K562 (cell line): ENCODE results near the gene LRP1B. TPM values are rescaled to one million over a fixed set of nuclear protein-coding genes. Genes with fewer than 3 reads are reported as not detected.

Experiments used
- ATAC-seq: fragments of 200-7000 bp; cut with Tn5 transposase; 3 replicates; pipeline ENCODE4 v1.9.1; 2020; ENCODE audit warnings: moderate library complexity
- BruUV-seq: library from RNA; stranded (reverse); fragments of 400-500 nt; replicated peaks from 2 replicates; lab custom pipeline; 2021; lab: Mats Ljungman, UMichigan
- CTCF ChIA-PET: fragments of 300-600 bp; formaldehyde crosslinking; extraction: SDS; loops from one replicate; lab custom pipeline; 2021; ENCODE audit warnings: low intra/inter-chr PET ratio; lab: Yijun Ruan, JAX
- POLR2A ChIA-PET: fragments of 300-600, 350-650 bp; sonication (Branson Sonifier 250); formaldehyde crosslinking; extraction: SDS; loops from one replicate; lab custom pipeline; 2021; ENCODE audit warnings: antibody characterized with exemption, inconsistent platforms; lab: Yijun Ruan, JAX
- DNase-seq, 4 experiments: peaks; one replicate each; pipeline versions ENCODE4 v3.0.0 to v3.0.0-alpha.2; 2011 to 2018; ENCODE audit warnings: low spot score in 3 of 4, mixed read lengths in 3 of 4; ENCODE audit errors: extremely low read depth in 1 of 4
- FAIRE-seq: peaks from 2 replicates; lab custom pipeline; 2011; peaks lifted over from hg19 to GRCh38; lab: Jason Lieb, UNC
- H2AFZ ChIP-seq: 2 replicates; pipeline ENCODE4 v1.6.0; 2011; ENCODE audit warnings: low read depth, low read length, control low read depth, inconsistent platforms
- H3K27ac ChIP-seq: fragments of 200-600 bp; 3 replicates; pipeline ENCODE4 v1.8.0; 2011; ENCODE audit warnings: low read depth, mild to moderate bottlenecking, control low read depth, inconsistent platforms, low read length, moderate library complexity, mixed read lengths; ENCODE audit errors: extremely low read depth
- H3K27me3 ChIP-seq, 2 experiments: fragments of 300-600 bp in 1 of 2; 2 replicates in 1 of 2; 3 replicates in 1 of 2; pipeline versions ENCODE4 v1.6.0 to v1.8.0; 2011; ENCODE audit warnings: inconsistent platforms in 2 of 2, low read length in 2 of 2, mild to moderate bottlenecking in 1 of 2, mixed read lengths in 1 of 2, moderate library complexity in 1 of 2; ENCODE audit not compliant: control insufficient read depth in 2 of 2, insufficient read depth in 2 of 2
- H3K36me3 ChIP-seq: fragments of 300-600 bp; 3 replicates; pipeline ENCODE4 v1.8.0; 2011; ENCODE audit warnings: mild to moderate bottlenecking, low read length, inconsistent platforms; ENCODE audit not compliant: control insufficient read depth, insufficient read depth
- H3K4me1 ChIP-seq, 2 experiments: fragments of 200-600 bp in 1 of 2; replicated peaks in 1 of 2; 2 replicates in 1 of 2; 3 replicates in 1 of 2; pipeline versions ENCODE4 v1.5.1 to v1.8.0; 2011; ENCODE audit warnings: inconsistent platforms in 2 of 2, low read length in 2 of 2, mild to moderate bottlenecking in 1 of 2, mixed read lengths in 1 of 2, moderate library complexity in 1 of 2; ENCODE audit not compliant: control insufficient read depth in 2 of 2, insufficient read depth in 2 of 2
- H3K4me2 ChIP-seq: 2 replicates; pipeline ENCODE4 v1.6.1; 2011; ENCODE audit warnings: low read length, control low read depth, inconsistent platforms, mixed read lengths; ENCODE audit not compliant: insufficient read depth
- H3K4me3 ChIP-seq: fragments of 200-600 bp; sonication (generic), shearing (Covaris generic); 2 replicates; pipeline ENCODE4 v1.5.1; 2016; ENCODE audit warnings: control low read depth, inconsistent platforms
- H3K79me2 ChIP-seq: fragments of 200-600 bp; 3 replicates; pipeline ENCODE4 v1.8.0; 2011; ENCODE audit warnings: low read length, inconsistent platforms; ENCODE audit not compliant: control insufficient read depth, insufficient read depth
- H3K9ac ChIP-seq, 2 experiments: 2 replicates each; pipeline versions ENCODE4 v1.6.0 to v1.6.1; 2011; ENCODE audit warnings: low read depth in 2 of 2, low read length in 2 of 2, control low read depth in 1 of 2, inconsistent platforms in 1 of 2, mild to moderate bottlenecking in 1 of 2, mixed read lengths in 1 of 2; ENCODE audit not compliant: insufficient read depth in 1 of 2
- H3K9me1 ChIP-seq: one replicate; pipeline ENCODE4 v1.6.0; 2011; ENCODE audit warnings: inconsistent platforms, mild to moderate bottlenecking, low read length, moderate library complexity; ENCODE audit not compliant: control insufficient read depth, insufficient read depth
- H3K9me3 ChIP-seq: replicated peaks from 2 replicates; pipeline ENCODE4 v1.5.1; 2011; ENCODE audit warnings: low read depth, low read length, inconsistent platforms; ENCODE audit not compliant: control insufficient read depth, insufficient read depth
- H4K20me1 ChIP-seq: replicated peaks from 2 replicates; pipeline ENCODE4 v1.6.1; 2011; ENCODE audit warnings: low read length, inconsistent platforms, mixed read lengths; ENCODE audit not compliant: control insufficient read depth, insufficient read depth
- ARID3B ChIP-seq: fragments of 250-450 bp; sonication (Bioruptor Pico); IDR thresholded peaks from 2 replicates; pipeline ENCODE4 v1.4.0; 2020; ENCODE audit warnings: borderline replicate concordance
- CBX8 ChIP-seq: fragments of 200-600 bp; sonication (generic); IDR thresholded peaks from 2 replicates; pipeline ENCODE4 v1.6.1; 2012; ENCODE audit warnings: borderline replicate concordance, mixed run types, low read depth, mild to moderate bottlenecking, moderate library complexity, mixed read lengths, low read length, control low read depth, inconsistent platforms; ENCODE audit not compliant: poor library complexity, severe bottlenecking; ENCODE audit errors: extremely low read depth
- CLOCK ChIP-seq: fragments of 250-450 bp; sonication (Bioruptor Pico); IDR thresholded peaks from 2 replicates; pipeline ENCODE4 v1.4.0; 2020; ENCODE audit warnings: mild to moderate bottlenecking, moderate library complexity, borderline replicate concordance
- RBM39 ChIP-seq: fragments of 200-400 bp; formaldehyde crosslinking; optimal IDR thresholded peaks from 2 replicates; pipeline ENCODE3; 2018; ENCODE audit warnings: low read depth, low read length
- RUNX1 ChIP-seq: sonication (generic); IDR thresholded peaks from 2 replicates; pipeline ENCODE4 v1.6.1; 2016; ENCODE audit warnings: antibody characterized with exemption, low read depth
- SLC30A9 ChIP-seq: fragments of 250-450 bp; sonication (Bioruptor Pico); IDR thresholded peaks from 2 replicates; pipeline ENCODE4 v1.8.0; 2022; ENCODE audit warnings: mild to moderate bottlenecking, moderate library complexity
- WGBS: fragments of 100-300 bp; shearing (Covaris generic); methylation state at CpG from one replicate; pipeline ENCODE4 v1.1.6; 2016; ENCODE audit warnings: low coverage, mixed read lengths; ENCODE audit not compliant: insufficient coverage; ENCODE audit errors: missing lambda C conversion rate; 5-methylcytosine and 5-hydroxymethylcytosine counted together
- in situ Hi-C: fragments of 300-500 bp; cut with MboI; formaldehyde crosslinking; loops from 4 replicates; pipeline ENCODE4 v1.15.0; 2018; ENCODE audit warnings: inconsistent platforms, mixed read lengths
- intact Hi-C: fragments of 100-400 bp; cut with micrococcal nuclease; formaldehyde crosslinking; loops from 2 replicates; pipeline ENCODE4 v1.14.2; 2022
- polyA plus RNA-seq, 8 experiments: library from polyadenylated mRNA; depleted of rRNA in 4 of 8; stranded (reverse) in 5 of 8; unstranded in 3 of 8; fragments of >200 nt; fragmentation: Nextera tagmentation in 2 of 8; fragmentation: Illumina TruSeq in 1 of 8; extraction: Ambion mirVana in 2 of 8; extraction: Trizol in 1 of 8; gene quantifications; 2 replicates each; pipeline versions ENCODE4 v1.2.1 to v1.2.3, GENCODE V29; 2011 to 2014; ENCODE audit warnings: inconsistent platforms in 1 of 8, missing spikeins in 1 of 8
- total RNA-seq, 7 experiments: library from RNA; depleted of rRNA in 6 of 7; stranded (reverse); fragments of >200 nt in 6 of 7; fragmentation: Illumina TruSeq in 2 of 7; extraction: Trizol in 2 of 7; gene quantifications; 2 replicates each; pipeline versions ENCODE4 v1.2.1 to v1.2.3, GENCODE V29; 2011 to 2021; ENCODE audit warnings: low replicate concordance in 1 of 7

Gene LRP1B
- total and polyA plus RNA-seq, 9 of the 15 experiments (the other 6 are each of a cell fraction or from before 2014, with no cell fraction given) = not detected

- CTCF ChIA-PET = no interaction called here
- intact Hi-C loops (no loop called here), in situ Hi-C loops (no loop called here)
- no peak overlapping the region for H3K4me3 ChIP-seq
- H2AFZ ChIP-seq = no peak overlapping the region
- no peaks in the 10 kb centered on the region for H4K20me1 ChIP-seq
- BruUV-seq = no TSS peak
- no peaks in the 10 kb centered on the region for H3K9me3 ChIP-seq
- ATAC-seq = no peak
- H3K4me2 ChIP-seq = no peak overlapping the region
- no peaks in the 10 kb centered on the region for H3K9me1 ChIP-seq
- no peak for TF ChIP-seq ARID3B (CRISPR knock-in tag)
- TF ChIP-seq CBX8 = no peak
- no peak for TF ChIP-seq RBM39
- no peak for TF ChIP-seq RUNX1
- H3K4me1 ChIP-seq = no peaks in the 10 kb centered on the region
- H3K79me2 ChIP-seq = no peaks in the 10 kb centered on the region
- no peaks in the 10 kb centered on the region for H3K36me3 ChIP-seq
- DNase-seq = no peak
- FAIRE-seq = no peak
- H3K9ac ChIP-seq = no peak overlapping the region
- no peak overlapping the region for H3K27ac ChIP-seq
- POLR2A ChIA-PET = no interaction called here
- H3K27me3 ChIP-seq = no peaks in the 10 kb centered on the region
Measured at GRCh38 chr2:140994856-140995255, 1136.0 kb downstream of the LRP1B start.

- Histone ChIP-seq H3K27me3 (no peaks in the 10 kb centered on the region), H4K20me1 (no peaks in the 10 kb centered on the region), H3K4me2 (no peak overlapping the region), H3K9me3 (no peaks in the 10 kb centered on the region), H3K4me1 (no peaks in the 10 kb centered on the region), H2AFZ (no peak overlapping the region), H3K9me1 (no peaks in the 10 kb centered on the region), H3K4me3 (no peak overlapping the region), H3K9ac (no peak overlapping the region), H3K36me3 (no peaks in the 10 kb centered on the region), H3K27ac (no peak overlapping the region), H3K79me2 (no peaks in the 10 kb centered on the region)
- ATAC-seq (no peak), DNase-seq (no peak), FAIRE-seq (no peak)
- POLR2A ChIA-PET = no interaction called here
- BruUV-seq = no TSS peak
- 0% methylated on average over 1 of the region's 1 CpG for WGBS
- no peak for TF ChIP-seq SLC30A9 (CRISPR knock-in tag)
- TF ChIP-seq CLOCK (CRISPR knock-in tag) = no peak
- intact Hi-C loops (no loop called here), in situ Hi-C loops (no loop called here)
- CTCF ChIA-PET = no interaction called here
Measured at GRCh38 chr2:140990416-140990815, 1140.4 kb downstream of the LRP1B start.
